GM19397 (cell line): ENCODE measurements around the gene C3orf22.
"Not testable (repeated sequence)": the region's sequence is repeated elsewhere in the genome, so short reads cannot be mapped to it uniquely, and the experiment has no call there.

Experiments used
- ATAC-seq: cut with Tn5 transposase; IDR thresholded peaks from one replicate; pipeline ENCODE4 v1.9.1; 2021; ENCODE audit warnings: mild to moderate bottlenecking, moderate library complexity; ENCODE audit not compliant: unreplicated experiment

The C3orf22 gene

GRCh38 chr3:126558336-126559071 lies at the start of gene C3orf22:
C3orf22 (minus strand) TSS chr3:126558932; CDS start chr3:126553390, 5,542 bp downstream.
- ATAC-seq: no peak

GRCh38 chr3:126607214-126607908 lies 48.6 kb upstream of the C3orf22 start:
- ATAC-seq: no peak

- no peak for ATAC-seq
Observed at GRCh38 chr3:126606001-126606400, 47.3 kb upstream of the C3orf22 start.

GRCh38 chr3:126604691-126605090 lies 46.0 kb upstream of the C3orf22 start:
- no peak for ATAC-seq

GRCh38 chr3:126599101-126599500 lies 40.4 kb upstream of the C3orf22 start:
- no peak for ATAC-seq

- ATAC-seq: not testable (repeated sequence)
Observed at GRCh38 chr3:126595479-126595878, 36.7 kb upstream of the C3orf22 start.

DNA sequence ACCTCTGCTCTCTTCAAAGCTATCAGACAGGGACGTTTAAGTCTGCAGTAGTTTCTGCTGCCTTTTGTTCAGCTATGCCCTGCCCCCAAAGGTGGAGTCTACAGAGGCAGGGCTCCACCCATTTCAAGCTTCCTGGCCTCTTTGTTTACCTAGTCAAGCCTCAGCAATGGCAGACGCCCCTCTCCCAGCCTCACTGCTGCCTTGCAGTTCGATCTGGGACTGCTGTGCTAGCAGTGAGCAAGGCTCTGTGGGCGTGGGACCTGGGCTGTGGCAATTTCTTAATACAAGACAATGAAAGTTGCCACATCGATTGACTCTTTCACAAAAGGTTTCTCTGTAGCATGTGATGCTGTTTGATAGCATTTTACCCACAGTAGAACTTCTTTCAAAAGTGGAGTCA lies 32.8 kb upstream of the C3orf22 start:
- ATAC-seq: not testable (repeated sequence)

- no peak for ATAC-seq
Observed at GRCh38 chr3:126582311-126582710, 23.6 kb upstream of the C3orf22 start.

- ATAC-seq: no peak
Observed at GRCh38 chr3:126581569-126581968, 22.8 kb upstream of the C3orf22 start.

- ATAC-seq: no peak
Observed at GRCh38 chr3:126580746-126581145, 22.0 kb upstream of the C3orf22 start.

- ATAC-seq: no peak
Observed at GRCh38 chr3:126578702-126579101, 20.0 kb upstream of the C3orf22 start.

DNA sequence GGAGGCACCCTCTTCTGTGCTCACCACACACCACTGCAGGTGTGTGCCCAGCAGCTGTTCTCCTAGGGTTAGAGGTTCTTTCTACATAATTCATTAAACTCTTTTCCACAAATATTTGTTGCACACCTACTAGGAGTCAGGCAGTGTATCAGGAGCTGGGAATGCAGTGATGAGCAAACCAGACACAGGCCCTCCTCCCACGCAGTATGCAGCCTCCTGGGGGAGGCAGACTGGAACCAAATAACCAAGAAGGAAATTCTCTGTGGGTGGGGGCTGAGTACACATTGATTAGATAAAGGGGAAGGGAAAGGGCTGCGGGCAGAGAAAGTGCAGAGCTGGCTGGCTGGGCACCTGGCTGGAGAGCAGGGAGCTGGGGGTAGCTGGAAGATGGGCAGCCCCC lies 18.5 kb upstream of the C3orf22 start:
- ATAC-seq: no peak

DNA sequence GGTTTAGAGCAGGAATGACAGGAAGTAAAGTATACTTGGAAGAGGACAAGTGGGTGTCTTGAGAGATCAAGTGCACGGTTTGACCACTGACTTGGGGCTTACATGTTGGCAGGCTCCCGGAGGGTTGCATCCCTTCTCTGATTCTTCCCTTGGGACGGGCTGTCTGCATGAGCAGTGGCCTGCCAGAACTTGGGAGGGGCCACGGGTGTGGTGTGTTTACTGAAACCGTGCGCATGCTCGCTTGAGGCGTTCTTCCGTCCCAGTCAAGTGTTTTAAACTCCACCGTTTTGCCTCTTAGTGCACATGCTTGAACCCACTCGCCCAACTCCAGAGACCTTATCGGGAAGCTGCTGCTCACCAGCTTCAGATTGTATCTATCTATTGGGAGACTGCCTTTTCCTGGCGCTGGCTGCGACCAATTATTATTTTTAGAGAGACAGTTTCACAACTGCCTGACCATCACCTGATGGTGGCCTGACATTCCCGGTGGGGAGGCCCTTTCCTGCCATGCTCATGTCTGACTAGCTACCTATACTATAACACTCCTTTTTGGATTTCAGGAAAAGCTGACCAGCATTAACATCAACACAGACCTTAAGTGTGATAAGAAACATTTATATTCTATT lies 14.9 kb upstream of the C3orf22 start:
- no peak for ATAC-seq

- no peak for ATAC-seq
Observed at GRCh38 chr3:126571078-126571477, 12.3 kb upstream of the C3orf22 start.

- ATAC-seq: no peak
Observed at GRCh38 chr3:126570103-126570541, 11.4 kb upstream of the C3orf22 start.

- no peak for ATAC-seq
Observed at GRCh38 chr3:126569390-126569975, 10.8 kb upstream of the C3orf22 start.

GRCh38 chr3:126568776-126569342 lies 10.1 kb upstream of the C3orf22 start:
- ATAC-seq: no peak

DNA sequence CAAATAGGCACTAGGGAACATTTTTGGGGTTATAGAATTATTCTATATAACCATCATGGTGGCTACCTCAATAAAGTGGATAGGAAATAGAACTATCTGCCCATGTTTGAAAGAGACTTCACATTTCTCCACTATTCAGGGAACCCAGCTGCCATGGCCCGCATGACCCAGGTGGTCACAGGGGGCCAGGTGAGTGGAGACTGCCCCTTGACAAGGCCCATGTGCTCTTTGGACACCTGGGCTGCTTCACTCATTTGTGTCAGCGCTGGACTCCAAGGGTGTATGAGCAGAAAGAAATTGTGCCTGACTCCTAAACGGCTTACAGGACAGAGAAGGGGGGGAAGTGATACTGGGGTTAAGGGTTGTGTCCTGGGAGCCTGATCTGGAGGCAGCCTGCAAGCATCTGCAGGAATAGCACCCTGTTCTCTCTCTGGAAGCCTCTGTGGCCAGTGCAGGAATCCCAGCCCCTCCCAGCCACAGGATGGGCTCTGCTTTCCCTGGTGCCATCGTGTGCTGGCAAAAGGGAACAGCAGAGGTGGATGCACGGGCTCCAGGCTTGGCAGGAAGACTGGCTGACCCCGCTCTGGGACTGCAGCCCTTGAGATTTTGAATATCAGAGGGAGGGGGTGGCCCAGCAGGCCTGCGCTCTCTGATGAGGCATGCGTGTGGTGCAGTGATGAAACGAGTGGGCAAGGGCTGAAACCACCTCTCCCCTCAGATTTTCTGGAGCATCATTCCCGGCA lies 9.1 kb upstream of the C3orf22 start:
- no peak for ATAC-seq

DNA sequence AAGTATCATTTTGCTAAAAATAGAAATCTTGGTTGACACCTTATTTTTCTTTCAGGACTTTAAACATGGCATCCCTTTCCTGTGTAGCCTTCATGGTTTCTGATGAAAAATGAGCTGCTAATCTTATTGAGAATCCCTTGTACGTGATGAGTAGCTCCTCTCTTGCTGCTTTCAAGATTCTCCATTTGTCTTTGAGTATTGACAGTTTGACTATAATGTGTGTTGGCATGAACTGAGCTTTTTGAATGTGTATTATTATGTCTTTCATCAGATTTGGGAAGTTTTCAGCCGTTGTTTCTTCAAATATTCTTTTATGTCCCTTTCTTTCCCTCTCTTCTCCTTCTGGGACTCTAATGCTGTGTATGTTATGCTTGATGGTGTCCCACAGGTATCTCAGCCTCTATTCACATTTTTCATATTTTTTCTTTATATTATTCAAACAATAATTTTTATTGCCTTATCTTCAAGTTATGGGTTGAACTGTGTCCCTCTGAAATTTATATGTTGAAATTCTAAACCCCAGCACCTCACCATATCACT lies 4.1 kb upstream of the C3orf22 start:
- no peak for ATAC-seq

DNA sequence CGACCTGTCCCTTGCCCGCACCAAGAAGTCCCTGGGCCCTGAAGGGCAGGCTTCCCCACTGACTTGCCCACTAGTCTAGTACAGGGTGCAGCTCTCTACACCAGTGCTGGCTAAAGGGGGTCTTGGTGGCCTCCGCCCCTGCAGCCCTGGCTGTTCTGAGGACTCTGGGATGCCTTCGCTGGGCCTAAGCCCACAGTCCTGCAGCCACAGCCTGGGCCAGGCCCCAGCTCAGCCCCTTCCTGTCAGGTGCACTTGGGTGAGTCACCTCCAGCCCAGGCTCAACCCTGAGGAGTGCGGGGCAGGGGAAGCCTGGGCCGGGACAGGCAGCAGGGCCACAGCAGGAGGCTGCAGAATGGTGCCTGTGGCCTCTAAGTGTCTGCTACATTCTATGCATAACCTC lies 971 bp downstream of the C3orf22 start:
- no peak for ATAC-seq
